Panc1 (cell line): ENCODE measurements around the gene RNF20.

Experiments
- REST ChIP-seq, 2 experiments: IDR thresholded peaks; 2 replicates each; pipeline ENCODE4 v1.6.1; 2011 to 2012; ENCODE audit warnings: low read depth in 2 of 2, control low read depth in 1 of 2, low read length in 1 of 2, mild to moderate bottlenecking in 1 of 2, moderate library complexity in 1 of 2; ENCODE audit not compliant: insufficient read depth in 1 of 2
- SIN3A ChIP-seq: IDR thresholded peaks from 2 replicates; pipeline ENCODE4 v1.6.1; 2012; ENCODE audit warnings: low read depth, mild to moderate bottlenecking, low read length, moderate library complexity, borderline replicate concordance; ENCODE audit not compliant: insufficient read depth
- TF ChIP-seq, protein P1 (sequence below): fragments of 450-650 bp; IDR thresholded peaks from 2 replicates; pipeline ENCODE4 v1.5.1; 2017; ENCODE audit warnings: mild to moderate bottlenecking

- TF ChIP-seq SIN3A = no peak
- TF ChIP-seq, protein P1, sequence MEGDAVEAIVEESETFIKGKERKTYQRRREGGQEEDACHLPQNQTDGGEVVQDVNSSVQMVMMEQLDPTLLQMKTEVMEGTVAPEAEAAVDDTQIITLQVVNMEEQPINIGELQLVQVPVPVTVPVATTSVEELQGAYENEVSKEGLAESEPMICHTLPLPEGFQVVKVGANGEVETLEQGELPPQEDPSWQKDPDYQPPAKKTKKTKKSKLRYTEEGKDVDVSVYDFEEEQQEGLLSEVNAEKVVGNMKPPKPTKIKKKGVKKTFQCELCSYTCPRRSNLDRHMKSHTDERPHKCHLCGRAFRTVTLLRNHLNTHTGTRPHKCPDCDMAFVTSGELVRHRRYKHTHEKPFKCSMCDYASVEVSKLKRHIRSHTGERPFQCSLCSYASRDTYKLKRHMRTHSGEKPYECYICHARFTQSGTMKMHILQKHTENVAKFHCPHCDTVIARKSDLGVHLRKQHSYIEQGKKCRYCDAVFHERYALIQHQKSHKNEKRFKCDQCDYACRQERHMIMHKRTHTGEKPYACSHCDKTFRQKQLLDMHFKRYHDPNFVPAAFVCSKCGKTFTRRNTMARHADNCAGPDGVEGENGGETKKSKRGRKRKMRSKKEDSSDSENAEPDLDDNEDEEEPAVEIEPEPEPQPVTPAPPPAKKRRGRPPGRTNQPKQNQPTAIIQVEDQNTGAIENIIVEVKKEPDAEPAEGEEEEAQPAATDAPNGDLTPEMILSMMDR = no peak
- TF ChIP-seq REST (IDR thresholded peaks at IDR 0.05; ENCODE audit: insufficient read depth in 1 of 2, low read depth in 2 of 2, low read length in 1 of 2) = no peak
Measured at GRCh38 chr9:101533334-101534204, at the start of gene RNF20.
